Prostate gland (tissue), 2 donors: ENCODE data around the gene ADD3. TPM values are rescaled to one million over a fixed set of nuclear protein-coding genes. Genes with fewer than 3 reads are reported as not detected.

Experiments
- DNase-seq: peaks from one replicate; pipeline ENCODE4 v3.0.0-alpha.2; 2019; ENCODE audit warnings: low spot score
- H3K27ac ChIP-seq, 2 donors: fragments of 200-600 bp; sonication (generic); 2 replicates each; pipeline ENCODE4 v1.5.1; 2017 to 2019
- H3K27me3 ChIP-seq: fragments of 200-600 bp; sonication (generic); replicated peaks from 2 replicates; pipeline ENCODE4 v1.5.1; 2019; ENCODE audit not compliant: insufficient read depth
- H3K36me3 ChIP-seq, 2 donors: fragments of 200-600 bp; sonication (generic); 1 replicate in 1 of 2; 2 replicates in 1 of 2; pipeline versions ENCODE4 v1.5.1 to v1.8.1; 2017 to 2019
- H3K4me1 ChIP-seq: fragments of 200-600 bp; sonication (generic); replicated peaks from 2 replicates; pipeline ENCODE4 v1.5.1; 2019
- H3K4me3 ChIP-seq, 2 donors: fragments of 200-600 bp; sonication (generic); 2 replicates each; pipeline ENCODE4 v1.5.1; 2017 to 2019
- H3K9me3 ChIP-seq: fragments of 200-600 bp; sonication (generic); 2 replicates; pipeline ENCODE4 v1.5.1; 2017
- POLR2A ChIP-seq: fragments of 450-650 bp; IDR thresholded peaks from one replicate; pipeline ENCODE4 v1.6.1; 2016; ENCODE audit warnings: antibody characterized with exemption, mild to moderate bottlenecking
- POLR2AphosphoS5 ChIP-seq: sonication (generic); formaldehyde crosslinking; IDR thresholded peaks from one replicate; pipeline ENCODE4 v1.6.1; 2017; ENCODE audit warnings: antibody characterized with exemption
- WGBS: methylation state at CpG from one replicate; pipeline ENCODE4 v1.1.5; 2018; 5-methylcytosine and 5-hydroxymethylcytosine counted together
- intact Hi-C: fragments of 100-400 bp; cut with DNase I; formaldehyde crosslinking; loops from one replicate; pipeline ENCODE4 v1.14.2; 2022
- total RNA-seq, 2 donors: library from RNA; depleted of rRNA; stranded (reverse); fragments of >200 nt; gene quantifications; one replicate each; pipeline ENCODE4 v1.1.0, GENCODE V29; 2016
- TF ChIP-seq, protein P1 (sequence below), 4 experiments: fragments of 200-600 bp in 2 of 4; fragments of 450-650 bp in 2 of 4; sonication (generic) in 2 of 4; IDR thresholded peaks; 1 replicate in 3 of 4; 2 replicates in 1 of 4; pipeline ENCODE4 v1.5.1; 2016 to 2019; ENCODE audit warnings: antibody characterized with exemption in 4 of 4, mild to moderate bottlenecking in 2 of 4, moderate library complexity in 2 of 4

Gene ADD3
- total RNA-seq, 2 donors from 2014 or later = 76.4 to 127 TPM

- Histone ChIP-seq H3K4me3 (peak overlapping the region; percentile 70 to 82), H3K27ac (peak overlapping the region; percentile 85 to 87), H3K9me3 (no peaks in the 10 kb centered on the region), H3K4me1 (peaks cover 13% of the 10 kb centered on the region), H3K27me3 (no peaks in the 10 kb centered on the region), H3K36me3 (no peaks in the 10 kb centered on the region)
- TF ChIP-seq POLR2AphosphoS5 (no peak), POLR2A (no peak)
- TF ChIP-seq, protein P1, sequence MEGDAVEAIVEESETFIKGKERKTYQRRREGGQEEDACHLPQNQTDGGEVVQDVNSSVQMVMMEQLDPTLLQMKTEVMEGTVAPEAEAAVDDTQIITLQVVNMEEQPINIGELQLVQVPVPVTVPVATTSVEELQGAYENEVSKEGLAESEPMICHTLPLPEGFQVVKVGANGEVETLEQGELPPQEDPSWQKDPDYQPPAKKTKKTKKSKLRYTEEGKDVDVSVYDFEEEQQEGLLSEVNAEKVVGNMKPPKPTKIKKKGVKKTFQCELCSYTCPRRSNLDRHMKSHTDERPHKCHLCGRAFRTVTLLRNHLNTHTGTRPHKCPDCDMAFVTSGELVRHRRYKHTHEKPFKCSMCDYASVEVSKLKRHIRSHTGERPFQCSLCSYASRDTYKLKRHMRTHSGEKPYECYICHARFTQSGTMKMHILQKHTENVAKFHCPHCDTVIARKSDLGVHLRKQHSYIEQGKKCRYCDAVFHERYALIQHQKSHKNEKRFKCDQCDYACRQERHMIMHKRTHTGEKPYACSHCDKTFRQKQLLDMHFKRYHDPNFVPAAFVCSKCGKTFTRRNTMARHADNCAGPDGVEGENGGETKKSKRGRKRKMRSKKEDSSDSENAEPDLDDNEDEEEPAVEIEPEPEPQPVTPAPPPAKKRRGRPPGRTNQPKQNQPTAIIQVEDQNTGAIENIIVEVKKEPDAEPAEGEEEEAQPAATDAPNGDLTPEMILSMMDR (IDR thresholded peaks at IDR 0.05) = no peak
- WGBS = 31% methylated on average over 19 of the region's 19 CpGs
- no peak for DNase-seq
- intact Hi-C loops = loop anchor here (2.0 to 5.0 kb wide), 2 partner anchors 84 to 119 kb away; partner anchors contain the start of gene XPNPEP1
Measured at GRCh38 chr10:110006358-110007160, 1.2 kb upstream of the ADD3 start.

DNA sequence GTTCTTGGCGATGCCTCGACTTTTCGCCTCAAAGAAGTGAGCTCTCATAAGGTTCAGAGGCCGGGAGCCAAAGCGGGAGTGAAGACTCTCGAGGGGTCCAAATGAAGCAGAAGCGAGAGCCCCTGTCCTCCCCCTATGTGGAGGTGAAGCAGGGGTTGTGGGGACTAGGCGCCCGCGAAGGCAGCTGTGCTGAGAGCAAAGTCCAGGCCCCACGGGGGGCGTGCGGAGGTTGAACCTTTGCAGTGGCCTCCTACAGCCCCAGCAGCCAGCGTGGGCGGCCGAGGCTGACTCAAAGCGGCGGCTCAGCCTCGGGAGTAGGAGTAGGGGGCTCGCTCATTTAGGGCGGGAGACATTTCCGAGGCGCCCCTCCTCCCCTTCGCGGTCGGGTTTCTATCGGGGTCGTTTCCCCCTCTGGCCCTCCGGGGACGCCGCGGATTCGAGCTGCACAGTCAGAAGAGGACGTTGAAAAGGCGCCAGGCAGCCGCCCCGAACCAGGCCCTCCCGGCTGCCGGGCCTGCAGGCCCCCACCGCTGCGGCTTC lies 553 bp upstream of the ADD3 start:
- Histone ChIP-seq H3K27ac (peak overlapping the region; percentile 85 to 87), H3K4me3 (peak overlapping the region; percentile 70 to 82), H3K4me1 (peaks cover 13% of the 10 kb centered on the region), H3K27me3 (no peaks in the 10 kb centered on the region), H3K36me3 (no peaks in the 10 kb centered on the region), H3K9me3 (no peaks in the 10 kb centered on the region)
- no peak for DNase-seq
- WGBS = 7% methylated on average over 38 of the region's 41 CpGs
- intact Hi-C loops = loop anchor here (2.0 to 5.0 kb wide), 2 partner anchors 84 to 120 kb away; partner anchors contain the start of gene XPNPEP1
- TF ChIP-seq POLR2A (no peak), POLR2AphosphoS5 (no peak)
- TF ChIP-seq, protein P1 (IDR thresholded peaks at IDR 0.05) = no peak

GRCh38 chr10:110008518-110009339 lies 945 bp downstream of the ADD3 start:
- WGBS = 2% methylated on average over 30 of the region's 30 CpGs

DNA sequence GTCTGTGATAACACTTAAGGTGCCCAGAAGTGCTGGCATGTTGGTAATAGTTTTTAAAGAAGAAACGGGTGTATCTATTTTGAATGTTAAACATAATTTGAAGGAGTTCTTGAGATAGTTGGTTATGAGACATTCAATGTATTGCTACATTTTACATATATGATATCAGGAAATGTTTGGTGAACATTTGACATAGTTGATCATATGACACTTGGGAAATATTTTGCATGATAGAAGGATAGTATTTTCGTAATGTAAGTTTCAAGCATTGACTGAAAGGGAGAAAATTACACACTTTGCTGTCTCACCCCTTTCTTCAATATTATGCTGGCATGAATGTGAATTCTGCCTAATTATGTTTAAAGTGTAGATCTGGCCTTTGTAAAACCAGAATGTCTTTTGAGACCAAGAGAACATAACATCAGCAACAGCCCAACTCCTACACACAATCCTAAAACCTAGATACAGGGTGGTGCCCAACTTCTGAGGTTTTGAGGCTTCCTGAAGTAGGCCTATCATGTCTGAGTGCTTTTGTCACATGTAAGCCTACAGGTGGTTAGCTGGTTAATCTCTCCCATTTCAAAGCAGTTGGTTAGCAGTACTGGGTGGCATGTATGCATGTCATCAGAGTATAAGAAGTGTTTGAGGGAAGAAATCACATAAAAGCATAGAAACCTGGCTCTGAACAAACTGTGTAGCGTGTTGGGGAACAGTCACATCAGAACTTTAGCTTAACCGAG lies 2.1 kb downstream of the ADD3 start:
- DNase-seq = no peak
- TF ChIP-seq, protein P1 (IDR thresholded peaks at IDR 0.05) = no peak
- no peak for TF ChIP-seq POLR2A
- no peak for TF ChIP-seq POLR2AphosphoS5
- peak overlapping the region in 1 of 2 donors; percentile 26 for H3K27ac ChIP-seq
- intact Hi-C loops = loop anchor here (5.0 kb wide), 1 partner anchor 123 kb away; no protein-coding TSS in a partner anchor
- no peaks in the 10 kb centered on the region for H3K27me3 ChIP-seq
- H3K4me1 ChIP-seq = peaks cover 10% of the 10 kb centered on the region
- no peak overlapping the region for H3K4me3 ChIP-seq
- WGBS = 65% methylated on average over 4 of the region's 4 CpGs
- H3K9me3 ChIP-seq = no peaks in the 10 kb centered on the region
- no peaks in the 10 kb centered on the region for H3K36me3 ChIP-seq

More at GRCh38 chr10:110008518-110009339, 945 bp downstream of the ADD3 start:
- Histone ChIP-seq H3K27ac (peak overlapping the region; percentile 85 to 87), H3K4me3 (peak overlapping the region; percentile 70 to 82), H3K36me3 (no peaks in the 10 kb centered on the region), H3K4me1 (peaks cover 10% of the 10 kb centered on the region), H3K9me3 (no peaks in the 10 kb centered on the region), H3K27me3 (no peaks in the 10 kb centered on the region)
- intact Hi-C loops = loop anchor here (5.0 kb wide), 1 partner anchor 121 kb away; no protein-coding TSS in a partner anchor
- peak; percentile 56 for DNase-seq
- no peak for TF ChIP-seq POLR2A
- peak; percentile 18 for TF ChIP-seq POLR2AphosphoS5
